GM12878 (cell line): ENCODE data around the gene CD55.

ENCODE experiments used
- ATF7 ChIP-seq: fragments of 450-650 bp; IDR thresholded peaks from 2 replicates; pipeline ENCODE4 v1.6.1; 2016; ENCODE audit warnings: low read depth, mild to moderate bottlenecking
- EZH2 ChIP-seq: IDR thresholded peaks from 2 replicates; pipeline ENCODE4 v1.6.1; 2012; ENCODE audit warnings: low read depth, mild to moderate bottlenecking, control low read depth, inconsistent platforms, low read length, borderline replicate concordance; ENCODE audit not compliant: control insufficient read depth
- NRF1 ChIP-seq: conservative IDR thresholded peaks from 2 replicates; pipeline ENCODE4 v1.6.1; 2011; ENCODE audit warnings: mild to moderate bottlenecking, low read depth, low read length, improper control_type of control experiment
- SPI1 ChIP-seq: IDR thresholded peaks from 2 replicates; pipeline ENCODE4 v1.6.1; 2011; ENCODE audit warnings: low read depth, mild to moderate bottlenecking, low read length, moderate library complexity, borderline replicate concordance; ENCODE audit not compliant: insufficient read depth
- SREBF1 ChIP-seq: IDR thresholded peaks from 2 replicates; pipeline ENCODE4 v1.6.1; 2012; ENCODE audit warnings: mild to moderate bottlenecking, low read length
- STAT1 ChIP-seq: fragments of 450-650 bp; conservative IDR thresholded peaks from 2 replicates; pipeline ENCODE4 v1.6.1; 2014; ENCODE audit warnings: antibody characterized with exemption, mild to moderate bottlenecking
- TF ChIP-seq, protein P1 (sequence below): fragments of 450-650 bp; IDR thresholded peaks from 2 replicates; pipeline ENCODE4 v1.6.1; 2017; ENCODE audit warnings: antibody characterized with exemption, mild to moderate bottlenecking, moderate library complexity

DNA sequence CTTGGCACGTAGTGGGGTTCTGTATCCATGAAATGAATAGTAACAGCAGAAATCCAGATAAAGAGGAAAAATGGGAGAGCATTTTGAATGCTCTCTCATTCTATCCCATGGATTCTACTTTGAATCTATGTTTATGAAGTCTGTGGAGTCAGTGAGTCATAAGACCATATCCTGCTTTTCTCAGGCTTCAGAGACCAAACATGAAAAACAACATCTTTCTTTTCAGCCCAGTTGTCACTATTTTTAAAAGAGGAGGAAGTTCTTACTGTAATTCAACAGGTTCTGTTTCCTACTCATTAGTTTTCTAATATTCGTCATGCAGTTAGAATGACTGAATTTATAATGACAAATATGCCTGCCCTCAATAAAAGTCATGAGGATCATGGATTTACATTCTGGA lies 39.4 kb upstream of the CD55 start:
- TF ChIP-seq NRF1 (no peak), SPI1 (no peak), ATF7 (no peak), STAT1 (no peak), EZH2 (no peak), SREBF1 (no peak)
- TF ChIP-seq, protein P1, sequence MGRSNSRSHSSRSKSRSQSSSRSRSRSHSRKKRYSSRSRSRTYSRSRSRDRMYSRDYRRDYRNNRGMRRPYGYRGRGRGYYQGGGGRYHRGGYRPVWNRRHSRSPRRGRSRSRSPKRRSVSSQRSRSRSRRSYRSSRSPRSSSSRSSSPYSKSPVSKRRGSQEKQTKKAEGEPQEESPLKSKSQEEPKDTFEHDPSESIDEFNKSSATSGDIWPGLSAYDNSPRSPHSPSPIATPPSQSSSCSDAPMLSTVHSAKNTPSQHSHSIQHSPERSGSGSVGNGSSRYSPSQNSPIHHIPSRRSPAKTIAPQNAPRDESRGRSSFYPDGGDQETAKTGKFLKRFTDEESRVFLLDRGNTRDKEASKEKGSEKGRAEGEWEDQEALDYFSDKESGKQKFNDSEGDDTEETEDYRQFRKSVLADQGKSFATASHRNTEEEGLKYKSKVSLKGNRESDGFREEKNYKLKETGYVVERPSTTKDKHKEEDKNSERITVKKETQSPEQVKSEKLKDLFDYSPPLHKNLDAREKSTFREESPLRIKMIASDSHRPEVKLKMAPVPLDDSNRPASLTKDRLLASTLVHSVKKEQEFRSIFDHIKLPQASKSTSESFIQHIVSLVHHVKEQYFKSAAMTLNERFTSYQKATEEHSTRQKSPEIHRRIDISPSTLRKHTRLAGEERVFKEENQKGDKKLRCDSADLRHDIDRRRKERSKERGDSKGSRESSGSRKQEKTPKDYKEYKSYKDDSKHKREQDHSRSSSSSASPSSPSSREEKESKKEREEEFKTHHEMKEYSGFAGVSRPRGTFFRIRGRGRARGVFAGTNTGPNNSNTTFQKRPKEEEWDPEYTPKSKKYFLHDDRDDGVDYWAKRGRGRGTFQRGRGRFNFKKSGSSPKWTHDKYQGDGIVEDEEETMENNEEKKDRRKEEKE: no peak
